Activated CD8-positive, alpha-beta memory T cell treated with anti-CD3 and anti-CD28 coated beads for 4 hours (primary cell): ENCODE results near the gene MSANTD3.
A peak's percentile ranks its signal among the peaks of the same experiment; 100 is the strongest.
"Not testable (repeated sequence)": the region's sequence is repeated elsewhere in the genome, so short reads cannot be mapped to it uniquely, and the experiment has no call there.

Experiments
- DNase-seq, 2 donors: peaks; one replicate each; pipeline ENCODE4 v3.0.0-alpha.2; 2020; ENCODE audit warnings: low read depth in 2 of 2

MSANTD3 gene

DNA sequence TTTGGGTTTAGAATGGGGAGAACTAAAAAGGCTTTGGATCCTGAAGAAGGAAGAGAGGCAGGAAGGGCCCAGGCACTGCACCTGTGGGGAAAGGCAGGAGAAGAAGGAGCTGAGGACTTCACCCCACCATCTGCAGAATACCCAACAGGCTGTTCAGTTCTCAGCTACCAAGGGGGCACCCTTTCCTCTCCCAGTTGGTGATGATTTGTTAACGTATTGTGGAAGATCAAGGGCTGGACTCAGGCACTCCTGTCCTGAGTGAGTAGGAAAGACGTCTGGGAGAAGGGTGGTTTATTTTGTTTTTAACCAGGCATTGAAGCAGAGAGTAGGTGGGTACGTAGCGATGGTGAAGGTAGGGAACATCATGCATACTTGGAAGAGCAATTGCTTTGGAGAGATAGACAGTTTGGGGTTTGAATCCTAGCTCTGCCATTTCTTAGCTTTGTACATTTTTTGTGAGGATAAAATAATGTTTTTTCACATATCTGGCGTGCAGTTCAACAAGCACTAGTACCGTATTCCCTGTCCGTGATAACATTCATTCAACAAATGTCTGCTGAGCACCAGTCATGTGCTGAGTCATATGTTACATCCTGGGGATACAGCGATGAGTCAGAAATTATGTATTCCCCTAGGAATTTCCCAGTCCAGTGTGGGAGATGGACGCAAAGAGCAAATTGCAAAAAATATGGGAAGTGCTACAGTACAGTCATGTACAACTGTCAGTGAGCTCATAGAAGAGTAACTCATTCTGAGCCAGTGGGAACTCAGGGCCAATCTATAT lies 2.1 kb downstream of the MSANTD3 start:
- no peak for DNase-seq

DNA sequence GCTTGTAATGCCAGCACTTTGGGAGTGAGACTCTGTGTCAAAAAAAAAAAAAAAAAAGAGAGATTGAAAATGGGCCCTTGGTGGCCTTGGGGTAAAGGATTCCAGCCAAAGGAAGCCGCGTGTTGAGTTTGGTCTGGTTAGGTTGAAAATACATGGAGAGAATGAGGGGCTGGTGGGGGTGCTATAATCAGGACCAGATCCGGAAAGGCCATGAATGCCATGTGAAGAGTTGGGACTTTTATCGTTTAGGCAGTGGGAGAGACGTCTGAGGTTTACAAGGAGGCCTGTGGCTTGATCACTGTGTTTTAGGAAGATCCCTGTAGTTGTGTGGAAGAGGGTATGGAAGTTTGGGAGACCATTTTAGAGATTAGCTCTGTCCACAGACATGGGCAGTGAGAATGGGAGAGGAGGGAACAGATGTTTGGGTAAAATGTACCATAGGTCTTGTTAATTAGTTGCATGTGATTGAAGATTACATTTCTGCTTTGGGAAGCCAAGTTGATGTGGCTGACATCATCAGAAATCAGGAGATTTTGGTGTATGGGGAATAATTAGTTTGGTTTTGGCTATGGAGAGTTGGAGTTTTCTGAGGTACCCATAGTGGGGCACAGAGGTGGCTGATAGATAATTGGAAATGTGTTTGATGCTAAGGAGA lies 3.5 kb downstream of the MSANTD3 start:
- no peak for DNase-seq

DNA sequence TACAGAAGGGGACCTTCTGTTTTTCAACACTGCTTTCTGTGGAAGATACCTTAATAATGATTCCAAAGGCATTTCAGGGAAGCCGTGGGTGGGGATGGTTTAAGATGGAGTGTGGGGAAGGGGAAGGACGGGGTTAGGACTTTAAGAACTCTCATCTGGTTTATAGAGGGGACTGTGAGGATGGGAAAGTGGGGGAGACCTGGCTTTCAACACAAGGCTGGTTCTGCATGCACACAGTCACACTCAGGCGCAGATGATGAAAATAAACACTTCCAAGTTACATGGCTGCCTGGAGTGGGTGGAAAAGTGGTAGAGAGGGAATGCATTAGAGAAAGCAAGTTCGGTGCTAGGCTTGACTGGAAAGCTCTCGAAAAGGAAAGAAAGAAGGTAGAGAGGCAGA lies 4.9 kb downstream of the MSANTD3 start:
- no peak for DNase-seq

DNA sequence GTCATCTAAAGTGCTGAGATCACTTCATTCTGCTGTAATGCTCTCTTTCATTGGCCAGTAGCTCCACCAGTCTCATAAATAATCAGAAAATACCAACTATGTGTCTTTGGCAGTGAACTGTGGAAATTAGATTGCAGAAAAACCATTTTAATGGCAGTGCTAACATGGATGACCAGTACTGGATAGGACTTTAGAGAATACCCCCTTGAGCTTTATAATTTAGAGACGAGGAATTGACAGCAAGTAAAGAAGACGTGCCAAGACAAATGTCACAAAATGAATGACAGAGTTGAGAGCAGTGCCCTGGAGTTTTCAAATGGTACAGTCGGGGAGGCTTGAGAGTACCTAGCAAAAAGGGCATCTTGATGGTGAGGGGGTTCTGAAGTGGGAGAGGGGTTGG lies 5.8 kb downstream of the MSANTD3 start:
- DNase-seq: no peak

DNA sequence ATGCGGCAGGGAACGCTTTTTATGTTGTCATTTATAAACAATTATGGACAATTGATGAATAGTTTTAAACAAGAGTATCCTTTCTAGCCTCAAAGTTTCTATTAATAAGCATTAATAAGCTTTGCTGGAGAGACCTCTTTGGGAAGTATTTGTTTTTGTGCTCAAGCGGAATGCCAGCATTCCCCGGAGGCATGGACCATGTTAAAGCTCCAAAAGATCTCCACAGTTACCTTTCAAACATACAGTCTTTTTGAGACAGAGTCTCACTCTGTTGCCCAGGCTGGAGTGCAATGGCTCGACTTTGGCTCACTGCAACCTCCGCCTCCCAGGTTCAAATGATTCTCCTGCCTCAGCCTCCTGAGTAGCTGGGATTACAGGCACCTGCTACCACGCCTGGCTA lies 9.6 kb downstream of the MSANTD3 start:
- DNase-seq: no peak

DNA sequence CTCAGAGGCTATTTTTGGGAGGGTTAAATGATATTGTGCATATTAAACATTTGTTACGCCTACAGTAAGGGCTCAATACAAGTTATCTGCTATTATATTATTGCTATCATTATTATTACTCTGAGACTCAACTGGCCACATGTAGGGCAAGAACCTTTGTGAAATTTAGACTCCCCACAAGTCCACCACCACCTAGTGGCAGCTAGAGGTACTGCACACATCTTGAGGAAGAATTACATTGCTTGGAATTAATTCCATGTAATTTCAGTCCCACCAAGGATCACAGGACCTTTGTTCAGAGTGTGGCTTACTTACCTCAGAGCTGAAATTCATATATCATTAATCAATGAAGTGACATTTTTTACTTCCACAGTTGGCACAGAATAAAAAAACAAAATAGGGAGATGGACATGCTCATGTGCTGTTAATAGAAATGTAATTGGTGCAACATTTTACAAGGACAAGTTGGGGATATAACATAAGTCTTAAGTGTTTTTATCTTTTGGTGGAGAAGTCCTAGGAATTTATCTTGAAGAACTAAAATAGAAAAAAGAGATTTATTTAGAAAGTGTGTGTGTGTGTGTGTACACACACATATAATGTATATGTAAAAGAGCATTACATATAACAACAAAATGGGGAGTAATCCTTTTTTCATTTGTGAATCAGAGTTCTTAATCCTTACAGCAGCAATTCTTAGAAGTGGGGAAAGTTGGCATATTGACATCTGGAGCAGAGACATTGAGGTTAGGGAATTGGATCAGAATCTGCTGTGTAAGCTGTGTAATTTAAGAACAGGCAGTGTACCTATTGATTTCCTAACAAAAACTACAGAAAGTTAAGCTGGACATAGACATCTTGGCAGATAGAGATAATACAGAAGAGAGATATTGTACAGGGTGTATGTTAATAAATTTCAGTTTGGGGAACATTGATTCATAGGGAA lies 11.2 kb downstream of the MSANTD3 start:
- DNase-seq: peak; percentile 45 to 52

DNA sequence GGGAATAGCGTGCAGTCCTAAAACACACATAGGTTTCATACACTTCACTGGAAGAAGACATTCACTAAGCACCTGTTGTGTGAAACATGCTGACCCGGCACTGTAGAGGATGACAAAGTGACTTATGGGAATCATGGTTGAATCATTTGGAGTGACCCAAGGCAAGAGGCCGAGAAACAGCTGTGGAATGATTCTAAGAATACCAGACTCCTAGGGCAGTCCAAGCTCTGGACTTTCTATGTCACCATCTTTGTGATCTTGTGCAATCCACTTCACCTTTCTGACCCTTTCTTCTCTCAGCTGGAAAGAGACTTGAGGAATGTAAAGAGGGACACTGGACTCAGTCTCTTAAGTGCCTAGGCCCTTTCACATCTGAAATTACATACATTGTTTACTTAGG lies 13.1 kb downstream of the MSANTD3 start:
- no peak for DNase-seq

DNA sequence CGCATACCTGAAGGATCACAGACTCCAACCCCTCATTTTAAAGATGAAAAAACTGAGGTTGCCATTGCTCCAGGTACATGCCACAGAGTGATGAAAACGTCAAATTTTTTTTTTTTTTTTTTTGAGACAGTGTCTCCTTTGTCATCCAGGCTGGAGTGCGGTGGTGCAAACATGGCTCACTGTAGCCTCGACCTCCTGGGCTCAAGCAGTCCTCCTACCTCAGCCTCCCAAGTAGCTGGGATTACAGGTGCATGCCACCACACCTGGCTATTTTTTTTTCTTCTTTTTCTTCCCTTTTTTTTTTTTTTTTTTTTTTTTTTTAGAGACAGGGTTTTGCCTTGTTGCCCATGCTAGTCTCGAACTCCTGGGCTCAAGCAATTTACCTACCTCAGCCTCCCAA lies 13.5 kb downstream of the MSANTD3 start:
- DNase-seq: not testable (repeated sequence)

DNA sequence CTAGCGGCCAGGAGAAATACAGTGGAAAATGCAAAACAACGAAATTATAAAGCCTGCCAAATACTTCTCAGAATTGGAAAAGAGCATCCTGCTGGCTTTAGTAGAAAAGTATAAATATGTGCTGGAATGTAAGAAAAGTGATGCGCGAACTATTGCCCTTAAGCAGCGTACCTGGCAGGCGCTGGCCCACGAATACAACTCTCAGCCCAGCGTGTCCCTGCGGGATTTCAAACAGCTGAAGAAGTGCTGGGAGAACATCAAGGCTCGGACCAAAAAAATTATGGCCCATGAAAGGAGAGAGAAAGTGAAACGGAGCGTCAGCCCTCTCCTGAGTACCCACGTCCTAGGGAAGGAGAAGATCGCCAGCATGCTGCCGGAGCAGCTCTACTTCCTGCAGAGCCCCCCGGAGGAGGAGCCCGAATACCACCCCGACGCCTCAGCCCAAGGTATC lies 15.0 kb downstream of the MSANTD3 start:
- DNase-seq: no peak

DNA sequence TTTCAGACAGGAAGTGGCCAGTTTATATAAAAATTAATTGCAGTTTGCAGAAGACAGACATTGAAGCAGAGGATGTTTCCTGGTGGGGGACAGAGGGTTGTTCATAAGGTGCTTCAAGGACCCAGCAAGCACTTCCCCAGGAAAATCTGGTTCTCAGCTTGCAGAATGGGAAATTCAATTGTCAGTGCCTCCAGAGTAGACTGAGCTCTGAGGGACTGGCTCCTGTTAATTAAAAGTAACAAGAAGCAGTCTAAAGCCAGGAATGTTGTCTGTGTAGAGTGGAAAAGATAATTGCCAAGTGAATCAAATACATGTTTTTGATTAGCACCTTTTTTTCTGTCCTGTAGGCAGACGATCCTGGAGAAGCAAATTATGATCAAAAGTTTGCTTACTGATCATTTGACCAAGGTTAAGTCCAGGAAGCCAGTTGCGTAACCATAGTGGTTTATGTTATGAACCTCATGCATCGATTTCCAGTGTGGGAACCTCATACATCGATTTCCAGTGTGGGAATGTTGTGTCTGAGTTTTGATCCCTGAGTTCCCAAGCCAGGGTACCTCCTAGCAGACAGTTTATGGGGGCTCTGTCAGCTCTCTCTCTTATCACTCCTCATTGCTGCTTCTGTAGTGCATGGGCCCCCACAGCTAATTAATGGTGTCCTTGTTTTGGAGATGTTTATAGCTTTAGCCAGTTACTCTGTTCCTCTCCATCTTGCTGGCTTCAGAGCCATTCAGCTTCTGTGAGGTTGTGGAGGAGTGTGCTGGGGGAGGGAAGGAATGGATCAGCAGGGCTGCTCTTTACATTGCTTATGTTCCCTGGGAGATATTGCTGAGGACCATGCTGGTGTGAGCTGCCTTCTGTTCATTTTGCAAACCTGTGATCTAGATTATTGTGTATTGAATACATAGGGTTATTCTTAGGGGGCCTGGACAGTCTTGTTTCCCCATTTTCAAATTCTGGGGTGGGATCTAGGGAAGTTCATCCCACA lies 17.1 kb downstream of the MSANTD3 start:
- DNase-seq: no peak

DNA sequence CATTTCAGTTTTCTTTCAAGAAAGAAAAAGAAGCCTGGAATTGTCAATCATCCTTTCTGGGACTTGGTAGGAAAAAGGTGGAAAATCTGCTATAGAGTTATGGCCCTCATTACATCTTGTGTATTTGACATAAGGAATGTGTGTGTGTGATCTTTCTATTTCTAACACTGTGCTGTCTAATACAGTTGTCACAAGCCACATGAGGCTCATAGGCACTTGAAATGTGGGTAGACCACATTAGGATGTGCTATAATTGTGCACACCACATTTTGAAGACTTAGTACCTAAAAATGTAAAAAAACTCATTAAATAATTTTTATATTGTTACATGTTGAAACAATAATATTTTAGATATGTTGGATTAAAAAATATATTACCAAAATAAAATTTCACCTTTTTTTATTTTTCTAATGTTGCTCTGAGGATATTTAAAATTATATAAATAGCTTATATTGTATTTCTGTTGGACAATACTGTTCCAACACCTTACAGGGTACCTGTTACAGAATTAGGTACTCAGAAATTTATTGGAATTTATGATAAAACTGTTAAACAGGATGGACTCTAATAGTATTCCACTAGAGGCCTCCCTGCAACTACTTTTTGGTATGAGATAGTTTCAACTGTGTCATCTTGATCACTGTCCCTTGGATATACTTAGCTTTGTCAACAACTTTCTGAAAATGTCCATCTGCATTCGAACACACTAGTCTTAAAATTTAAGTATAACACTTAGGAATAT lies 18.4 kb downstream of the MSANTD3 start:
- DNase-seq: no peak

DNA sequence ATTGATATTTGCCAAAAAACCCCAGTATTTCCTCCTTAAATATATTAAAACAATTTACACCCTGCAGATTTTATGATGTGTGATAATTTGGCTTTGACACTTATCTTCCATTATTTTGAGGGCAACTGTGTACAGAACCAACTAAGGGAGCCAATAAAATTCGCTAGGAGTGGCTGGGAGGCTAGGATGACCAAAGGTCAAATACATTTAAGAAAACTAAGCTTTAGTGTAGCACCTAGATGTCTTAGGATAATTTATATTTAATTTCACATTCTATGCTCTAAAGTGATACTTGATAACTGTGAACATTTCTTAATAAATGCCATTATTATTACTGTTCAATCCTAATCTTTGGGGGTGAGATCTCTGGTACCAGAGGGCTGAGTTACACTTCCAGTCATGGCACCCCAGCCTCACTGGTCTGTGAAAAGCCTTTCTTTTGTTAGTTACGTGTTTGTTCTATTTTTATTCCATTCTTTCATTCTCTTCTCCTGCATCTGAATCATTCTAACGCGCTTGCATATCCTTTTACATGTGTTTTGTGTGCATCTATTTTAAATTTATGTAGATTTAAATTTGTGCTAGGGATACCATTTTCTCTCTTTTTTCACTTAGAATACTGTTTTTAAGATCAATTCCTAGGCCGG lies 19.1 kb downstream of the MSANTD3 start:
- no peak for DNase-seq

DNA sequence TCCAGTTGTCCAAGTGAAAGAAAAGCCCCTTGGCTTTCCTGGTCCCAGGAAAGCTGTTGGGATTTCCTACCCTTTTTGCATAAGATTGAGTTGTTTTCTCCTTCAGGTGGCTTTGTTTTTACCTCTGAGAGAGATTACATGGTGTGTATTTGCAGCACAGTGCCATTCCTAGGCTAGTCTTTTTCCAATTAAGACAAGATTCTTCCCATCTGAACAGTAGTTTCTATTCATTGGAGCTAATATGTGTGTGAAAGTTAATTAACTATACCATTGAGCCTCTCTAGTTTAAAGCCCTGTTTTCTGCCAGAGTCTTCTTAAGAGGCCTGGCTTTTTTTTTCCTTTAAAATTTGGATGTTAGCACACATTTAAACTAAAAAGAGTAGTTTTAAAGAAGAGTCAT lies 20.1 kb downstream of the MSANTD3 start:
- DNase-seq: no peak

DNA sequence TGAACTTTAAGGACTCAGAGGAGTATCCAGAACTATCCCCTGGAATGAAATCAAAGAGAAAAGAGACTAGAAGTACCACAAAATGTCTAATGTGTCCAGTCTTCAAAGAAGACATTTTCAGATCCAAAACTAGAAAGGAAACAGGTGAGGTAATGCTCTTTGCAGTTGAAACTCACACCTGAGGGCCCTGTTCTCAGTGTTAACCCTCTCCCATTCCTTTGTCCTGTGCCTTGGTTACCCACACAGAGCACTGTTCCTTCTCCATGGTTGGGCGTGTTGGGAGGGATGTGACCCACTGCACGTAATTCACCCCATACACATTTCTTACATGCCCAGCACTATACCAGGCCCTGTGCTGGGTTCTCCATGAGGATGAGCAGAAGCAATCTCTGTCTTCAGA lies 21.3 kb downstream of the MSANTD3 start:
- no peak for DNase-seq

DNA sequence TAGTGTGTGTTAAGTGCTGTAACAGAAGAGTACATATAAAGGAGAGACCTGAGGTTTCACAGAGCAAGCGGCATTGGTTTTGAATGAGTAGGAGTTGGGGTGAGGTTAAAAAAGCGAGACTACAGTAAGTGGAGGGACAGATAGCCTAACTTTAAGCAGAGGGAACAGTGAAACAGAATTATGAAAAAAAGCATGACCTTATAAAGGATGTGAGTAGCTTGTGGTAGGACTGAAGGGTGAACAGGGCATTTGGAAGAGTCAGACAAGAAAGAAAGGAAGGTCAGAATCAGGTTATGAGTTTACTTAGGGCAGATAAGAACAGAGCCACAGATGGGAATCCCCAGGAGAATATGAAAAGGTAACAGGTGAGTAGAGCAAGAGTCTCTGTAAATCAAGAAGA lies 22.5 kb downstream of the MSANTD3 start:
- no peak for DNase-seq

DNA sequence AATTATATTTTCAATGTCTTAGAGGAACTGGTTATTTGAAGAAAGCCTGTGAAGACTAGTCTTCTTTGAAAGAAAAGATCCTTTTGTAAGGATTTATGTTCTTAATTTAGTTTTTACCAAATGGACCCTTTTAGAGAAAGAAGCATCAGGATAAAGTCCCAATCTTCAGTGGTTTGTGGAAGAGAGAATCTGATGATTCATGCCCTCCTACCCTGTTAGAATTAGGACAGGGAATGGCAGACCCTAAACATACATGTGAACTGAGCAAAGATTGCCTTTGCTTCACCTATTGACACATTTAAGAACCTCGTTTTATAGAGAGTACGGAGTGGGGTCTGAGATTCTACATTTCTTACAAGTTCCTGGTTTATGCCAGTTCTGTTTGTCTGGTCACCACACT lies 26.0 kb downstream of the MSANTD3 start:
- DNase-seq: no peak

DNA sequence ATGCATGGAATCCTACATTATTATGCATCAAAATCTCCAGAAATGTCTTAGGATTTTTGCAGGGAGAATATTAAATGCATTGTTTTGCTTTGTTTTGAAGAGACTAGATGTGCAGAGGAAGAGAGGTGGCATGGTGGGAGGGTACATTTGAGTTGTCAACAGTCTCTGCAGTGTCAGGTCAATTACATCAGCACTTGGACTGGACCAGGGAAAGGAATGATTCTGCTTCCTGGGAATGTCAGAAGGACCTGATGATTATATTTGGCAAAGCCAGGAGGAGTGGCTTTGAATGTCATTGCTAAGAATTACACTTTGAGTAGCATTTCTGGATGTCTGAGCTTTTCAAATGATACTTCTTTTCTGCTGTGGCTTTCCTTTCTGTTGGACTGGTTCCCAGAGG lies 28.5 kb downstream of the MSANTD3 start:
- DNase-seq: no peak

DNA sequence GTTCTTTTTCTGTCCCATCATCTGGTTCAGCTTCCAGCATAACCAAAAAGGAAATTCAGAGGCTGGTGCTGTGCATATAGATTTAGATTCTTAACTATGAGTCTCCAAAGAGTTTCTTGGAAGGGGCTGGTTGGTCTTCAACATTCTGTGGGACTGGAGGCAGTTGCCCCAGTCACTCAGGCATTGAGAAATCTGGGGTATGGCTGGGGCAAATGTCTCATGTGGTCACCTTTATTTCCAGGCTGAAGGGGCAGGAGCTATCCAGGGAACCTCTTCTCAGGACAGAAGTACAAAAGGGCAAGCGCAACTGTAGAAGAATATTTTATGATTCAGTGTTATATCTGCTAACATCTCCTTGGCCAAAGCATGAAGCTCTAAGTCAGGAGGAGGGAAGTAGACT lies 30.6 kb downstream of the MSANTD3 start:
- no peak for DNase-seq

DNA sequence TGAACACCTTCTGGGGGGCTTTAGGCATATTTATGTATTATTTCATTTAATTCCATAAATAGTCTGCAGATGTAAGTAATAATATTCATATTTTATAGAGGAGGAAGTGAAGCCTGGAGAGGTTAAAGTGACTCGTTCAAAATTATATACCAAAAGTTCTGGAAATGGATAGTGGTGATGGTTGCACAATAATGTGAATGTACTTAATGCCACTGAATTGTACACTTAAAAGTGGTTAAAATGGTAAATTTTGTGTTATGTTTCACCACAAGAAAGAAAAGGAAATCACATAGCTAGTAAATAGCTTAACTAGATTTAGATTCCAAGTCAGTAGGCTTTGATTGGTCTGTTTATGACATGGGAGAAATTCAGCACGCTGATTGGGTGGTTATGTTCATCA lies 33.0 kb downstream of the MSANTD3 start:
- no peak for DNase-seq

DNA sequence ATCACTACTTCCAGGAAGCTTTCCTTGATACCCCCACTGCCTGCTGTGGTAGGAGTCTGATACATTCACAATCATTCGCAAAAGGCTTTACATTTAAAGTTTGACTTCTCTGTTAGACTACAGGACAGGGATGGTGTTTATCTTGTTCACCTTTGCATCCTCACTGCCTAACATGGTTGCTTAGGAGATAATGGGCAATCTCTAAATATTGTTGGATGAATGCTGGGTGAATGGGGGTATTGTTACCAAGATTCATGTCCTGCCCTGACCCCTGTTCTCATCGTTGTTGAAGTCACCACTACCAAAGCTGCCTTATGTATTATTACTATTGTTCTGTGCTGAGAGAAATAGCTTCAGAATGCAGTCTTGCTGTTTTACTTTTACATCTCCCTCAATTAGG lies 38.3 kb downstream of the MSANTD3 start:
- DNase-seq: no peak
